IPS-15b (cell line): Measurements from ENCODE around the gene MTMR10.

Experiments used
- H3K27me3 ChIP-seq: one replicate; pipeline ENCODE4 v1.6.1; 2013; ENCODE audit warnings: low read length; ENCODE audit not compliant: control insufficient read depth, insufficient read depth
- H3K36me3 ChIP-seq: one replicate; pipeline ENCODE4 v1.6.1; 2013; ENCODE audit warnings: low read length; ENCODE audit not compliant: control insufficient read depth, insufficient read depth
- H3K4me1 ChIP-seq: one replicate; pipeline ENCODE4 v1.6.1; 2013; ENCODE audit warnings: mild to moderate bottlenecking, low read length; ENCODE audit not compliant: control insufficient read depth, insufficient read depth
- H3K4me3 ChIP-seq: one replicate; pipeline ENCODE4 v1.5.1; 2013; ENCODE audit warnings: low read depth, low read length
- H3K9ac ChIP-seq: one replicate; pipeline ENCODE4 v1.6.1; 2013; ENCODE audit warnings: low read depth, mild to moderate bottlenecking, low read length
- H3K9me3 ChIP-seq: one replicate; pipeline ENCODE4 v1.6.1; 2013; ENCODE audit warnings: mild to moderate bottlenecking, low read length; ENCODE audit not compliant: control insufficient read depth, insufficient read depth

MTMR10 gene

GRCh38 chr15:30953183-30953582, 38.2 kb downstream of the MTMR10 start:
- Histone ChIP-seq H3K36me3 (peaks cover 7% of the 10 kb centered on the region), H3K4me1 (no peaks in the 10 kb centered on the region), H3K27me3 (no peaks in the 10 kb centered on the region)

GRCh38 chr15:30943654-30944335, 47.6 kb downstream of the MTMR10 start:
- Histone ChIP-seq H3K27me3 (no peaks in the 10 kb centered on the region), H3K4me1 (no peaks in the 10 kb centered on the region), H3K4me3 (no peak overlapping the region), H3K9me3 (no peaks in the 10 kb centered on the region), H3K9ac (no peak overlapping the region), H3K36me3 (peaks cover 14% of the 10 kb centered on the region)

More at GRCh38 chr15:30953183-30953582, 38.2 kb downstream of the MTMR10 start:
- Histone ChIP-seq H3K9ac (no peak overlapping the region), H3K9me3 (no peaks in the 10 kb centered on the region), H3K4me3 (no peak overlapping the region)

DNA sequence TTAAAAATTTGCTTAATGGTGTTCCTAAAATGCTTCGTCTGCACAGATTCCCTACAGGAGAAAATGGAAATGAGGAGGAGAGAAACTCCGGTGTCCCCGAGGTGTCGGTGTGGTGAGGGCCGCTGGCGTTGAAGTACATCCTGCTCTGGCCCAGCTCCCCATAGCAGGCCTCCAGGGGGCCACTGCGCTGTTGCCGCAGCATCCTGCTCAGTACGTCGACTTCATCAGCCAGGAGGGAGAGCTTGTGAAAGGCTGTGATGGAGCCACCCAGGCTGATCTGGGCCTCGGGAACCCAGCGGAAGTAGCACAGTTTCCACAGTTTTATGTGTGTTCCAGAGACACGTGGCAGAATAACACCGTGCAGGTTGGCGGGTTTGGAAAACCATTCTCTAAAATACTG, 49.9 kb downstream of the MTMR10 start:
- Histone ChIP-seq H3K36me3 (peaks cover 16% of the 10 kb centered on the region), H3K4me3 (no peak overlapping the region), H3K27me3 (no peaks in the 10 kb centered on the region), H3K4me1 (no peaks in the 10 kb centered on the region), H3K9me3 (no peaks in the 10 kb centered on the region), H3K9ac (no peak overlapping the region)

- Histone ChIP-seq H3K9ac (no peak overlapping the region), H3K27me3 (no peaks in the 10 kb centered on the region), H3K4me3 (no peak overlapping the region), H3K4me1 (no peaks in the 10 kb centered on the region), H3K36me3 (peaks cover 16% of the 10 kb centered on the region), H3K9me3 (no peaks in the 10 kb centered on the region)
Measured at GRCh38 chr15:30940359-30940758, 51.1 kb downstream of the MTMR10 start.

- H3K36me3 ChIP-seq, result peaks cover 16% of the 10 kb centered on the region
- H3K9ac ChIP-seq, result no peak overlapping the region
- H3K27me3 ChIP-seq, result no peaks in the 10 kb centered on the region
- no peaks in the 10 kb centered on the region for H3K4me1 ChIP-seq
- no peaks in the 10 kb centered on the region for H3K9me3 ChIP-seq
- H3K4me3 ChIP-seq, result no peak overlapping the region
Measured at GRCh38 chr15:30939161-30939560, 52.3 kb downstream of the MTMR10 start.

- Histone ChIP-seq H3K9ac (no peak overlapping the region), H3K36me3 (peaks cover 16% of the 10 kb centered on the region), H3K4me3 (no peak overlapping the region), H3K4me1 (no peaks in the 10 kb centered on the region), H3K27me3 (no peaks in the 10 kb centered on the region), H3K9me3 (no peaks in the 10 kb centered on the region)
Measured at GRCh38 chr15:30933293-30933692, 58.1 kb downstream of the MTMR10 start.

DNA sequence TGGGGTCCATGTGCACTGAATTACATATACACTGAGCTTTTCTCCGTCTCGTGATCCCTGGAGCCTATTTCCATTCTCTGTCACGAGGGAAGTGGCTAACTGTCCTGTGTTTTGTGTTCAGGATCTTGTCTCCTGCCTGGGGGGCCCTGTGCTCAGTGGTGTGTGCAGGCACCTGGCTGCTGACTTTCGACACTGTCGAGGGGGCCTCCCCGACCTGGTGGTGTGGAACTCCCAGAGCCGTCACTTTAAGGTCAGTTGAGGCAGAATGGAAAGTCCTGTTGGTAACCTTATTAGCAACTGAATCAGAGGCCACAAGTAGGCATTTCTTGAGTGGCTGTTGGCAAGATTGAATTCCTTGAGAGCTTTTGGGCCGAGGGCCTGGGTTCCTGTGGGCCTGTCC, 61.0 kb downstream of the MTMR10 start:
- Histone ChIP-seq H3K36me3 (peaks cover 33% of the 10 kb centered on the region), H3K4me3 (no peak overlapping the region), H3K9me3 (no peaks in the 10 kb centered on the region), H3K9ac (no peak overlapping the region), H3K27me3 (no peaks in the 10 kb centered on the region), H3K4me1 (no peaks in the 10 kb centered on the region)

GRCh38 chr15:30929982-30930381, 61.4 kb downstream of the MTMR10 start:
- no peaks in the 10 kb centered on the region for H3K9me3 ChIP-seq
- no peaks in the 10 kb centered on the region for H3K4me1 ChIP-seq
- H3K9ac ChIP-seq, result no peak overlapping the region
- peaks cover 34% of the 10 kb centered on the region for H3K36me3 ChIP-seq
- no peak overlapping the region for H3K4me3 ChIP-seq
- H3K27me3 ChIP-seq, result no peaks in the 10 kb centered on the region

DNA sequence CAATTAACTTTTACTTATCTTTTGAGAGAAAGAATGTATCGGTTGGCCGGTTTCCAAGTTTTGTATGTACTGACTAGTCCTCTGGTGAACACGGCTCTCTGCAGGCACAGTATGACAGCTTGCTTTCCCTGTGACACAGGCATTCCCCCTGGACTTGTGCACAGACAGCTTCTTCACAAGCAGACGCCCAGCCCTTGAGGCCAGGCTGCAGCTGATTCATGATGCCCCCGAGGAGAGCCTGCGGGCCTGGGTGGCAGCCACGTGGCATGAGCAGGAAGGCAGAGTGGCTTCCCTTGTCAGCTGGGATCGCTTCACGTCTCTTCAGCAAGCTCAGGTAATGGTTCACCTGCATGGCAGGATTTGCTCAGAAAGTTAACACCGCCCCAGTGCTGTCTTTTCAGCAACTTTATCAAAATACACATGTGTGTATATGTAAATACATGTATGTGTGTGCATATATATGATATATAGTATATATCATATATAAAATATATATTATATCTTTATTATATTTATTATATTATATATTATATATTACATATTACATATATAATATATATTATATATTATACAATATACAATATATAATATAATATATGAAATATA, 62.3 kb downstream of the MTMR10 start:
- Histone ChIP-seq H3K9ac (no peak overlapping the region), H3K27me3 (no peaks in the 10 kb centered on the region), H3K9me3 (no peaks in the 10 kb centered on the region), H3K4me1 (no peaks in the 10 kb centered on the region), H3K4me3 (no peak overlapping the region), H3K36me3 (peaks cover 40% of the 10 kb centered on the region)

- no peak overlapping the region for H3K4me3 ChIP-seq
- peaks cover 3% of the 10 kb centered on the region for H3K4me1 ChIP-seq
- no peak overlapping the region for H3K9ac ChIP-seq
- no peaks in the 10 kb centered on the region for H3K9me3 ChIP-seq
- H3K27me3 ChIP-seq, result no peaks in the 10 kb centered on the region
- peaks cover 48% of the 10 kb centered on the region for H3K36me3 ChIP-seq
Measured at GRCh38 chr15:30928076-30928475, 63.4 kb downstream of the MTMR10 start.

- Histone ChIP-seq H3K9me3 (no peaks in the 10 kb centered on the region), H3K9ac (no peak overlapping the region), H3K36me3 (peaks cover 48% of the 10 kb centered on the region), H3K4me1 (peaks cover 10% of the 10 kb centered on the region), H3K4me3 (no peak overlapping the region), H3K27me3 (no peaks in the 10 kb centered on the region)
Measured at GRCh38 chr15:30927148-30927761, 64.2 kb downstream of the MTMR10 start.

- Histone ChIP-seq H3K27me3 (no peaks in the 10 kb centered on the region), H3K9me3 (no peaks in the 10 kb centered on the region), H3K36me3 (peaks cover 48% of the 10 kb centered on the region), H3K9ac (no peak overlapping the region), H3K4me3 (no peak overlapping the region), H3K4me1 (peaks cover 21% of the 10 kb centered on the region)
Measured at GRCh38 chr15:30926161-30926560, 65.3 kb downstream of the MTMR10 start.
